Measurements from ENCODE around the gene ELF5. TPM values are rescaled to one million over a fixed set of nuclear protein-coding genes. Genes with fewer than 3 reads are reported as not detected.

The ELF5 gene
- total RNA-seq, 6 donors from 2014 or later: 1.2 to 29.3 (median 8.5) TPM

DNA sequence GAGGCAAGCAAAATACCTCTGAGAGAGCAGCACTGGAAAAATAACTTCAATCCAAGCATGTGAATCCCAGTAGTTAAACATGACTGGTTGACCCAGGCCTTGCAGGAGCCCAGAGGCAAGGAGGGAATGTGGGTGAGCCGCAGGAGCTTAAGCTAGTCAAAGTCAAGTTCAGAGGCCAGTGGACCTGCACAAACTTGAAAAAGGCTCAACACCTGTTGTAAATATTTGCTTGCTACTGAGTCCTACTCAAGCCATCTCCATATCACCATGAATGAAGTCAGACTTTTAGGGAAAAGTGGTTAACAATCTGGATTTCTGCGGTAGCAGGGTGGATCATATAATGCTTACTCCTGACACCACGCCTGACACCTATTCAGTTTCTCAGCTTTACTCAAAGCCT is 79.7 kb downstream of the ELF5 start:
- ATAC-seq (ENCODE audit: low FRiP score in 2 of 2) (no peak), DNase-seq (no peak)
- H3K27ac ChIP-seq: peak overlapping the region in 2 of 4 donors; percentile 0 to 14
- H3K4me3 ChIP-seq: no peak overlapping the region
- no peaks in the 10 kb centered on the region for H3K36me3 ChIP-seq
- no peak for TF ChIP-seq EP300 (IDR thresholded peaks at IDR 0.05)
- no peak for TF ChIP-seq POLR2AphosphoS5 (IDR thresholded peaks at IDR 0.05)
- TF ChIP-seq, protein P1, sequence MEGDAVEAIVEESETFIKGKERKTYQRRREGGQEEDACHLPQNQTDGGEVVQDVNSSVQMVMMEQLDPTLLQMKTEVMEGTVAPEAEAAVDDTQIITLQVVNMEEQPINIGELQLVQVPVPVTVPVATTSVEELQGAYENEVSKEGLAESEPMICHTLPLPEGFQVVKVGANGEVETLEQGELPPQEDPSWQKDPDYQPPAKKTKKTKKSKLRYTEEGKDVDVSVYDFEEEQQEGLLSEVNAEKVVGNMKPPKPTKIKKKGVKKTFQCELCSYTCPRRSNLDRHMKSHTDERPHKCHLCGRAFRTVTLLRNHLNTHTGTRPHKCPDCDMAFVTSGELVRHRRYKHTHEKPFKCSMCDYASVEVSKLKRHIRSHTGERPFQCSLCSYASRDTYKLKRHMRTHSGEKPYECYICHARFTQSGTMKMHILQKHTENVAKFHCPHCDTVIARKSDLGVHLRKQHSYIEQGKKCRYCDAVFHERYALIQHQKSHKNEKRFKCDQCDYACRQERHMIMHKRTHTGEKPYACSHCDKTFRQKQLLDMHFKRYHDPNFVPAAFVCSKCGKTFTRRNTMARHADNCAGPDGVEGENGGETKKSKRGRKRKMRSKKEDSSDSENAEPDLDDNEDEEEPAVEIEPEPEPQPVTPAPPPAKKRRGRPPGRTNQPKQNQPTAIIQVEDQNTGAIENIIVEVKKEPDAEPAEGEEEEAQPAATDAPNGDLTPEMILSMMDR (IDR thresholded peaks at IDR 0.05): no peak
- no peak for TF ChIP-seq POLR2A (IDR thresholded peaks at IDR 0.05)
- 81 to 82% methylated on average over 2 to 3 of the region's 3 CpGs for WGBS, 2 donors
- H3K27me3 ChIP-seq: no peaks in the 10 kb centered on the region
- H3K4me1 ChIP-seq: peaks cover 4 to 14% (median 6%) of the 10 kb centered on the region in 4 donors
- no peaks in the 10 kb centered on the region for H3K9me3 ChIP-seq

DNA sequence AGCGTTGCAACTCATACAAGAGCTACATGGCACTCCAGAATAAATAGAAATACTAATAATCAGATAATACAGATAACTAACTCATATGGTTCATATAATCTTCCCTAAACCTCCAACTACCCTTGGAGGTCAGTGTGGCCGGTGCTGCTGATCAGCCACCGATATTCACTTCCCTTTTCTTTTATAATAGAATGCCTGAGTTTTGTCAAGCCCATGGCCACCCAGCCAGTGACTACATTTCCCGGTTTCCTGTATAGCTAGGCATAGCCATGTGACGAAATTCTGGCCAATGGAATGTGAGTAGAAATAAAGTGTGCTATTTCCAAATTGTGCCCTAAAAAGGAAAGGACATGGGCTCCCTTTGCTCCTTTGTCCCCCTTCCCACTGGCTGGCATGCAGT is 80.8 kb downstream of the ELF5 start:
- no peaks in the 10 kb centered on the region for H3K27me3 ChIP-seq
- WGBS, 2 donors: 75 to 87% methylated on average over 5 of the region's 5 CpGs
- TF ChIP-seq, protein P1 (IDR thresholded peaks at IDR 0.05): no peak
- TF ChIP-seq EP300 (IDR thresholded peaks at IDR 0.05) (no peak), POLR2AphosphoS5 (IDR thresholded peaks at IDR 0.05) (no peak), POLR2A (IDR thresholded peaks at IDR 0.05) (no peak)
- H3K36me3 ChIP-seq: no peaks in the 10 kb centered on the region
- peak in 1 of 2 donors; percentile 71 for ATAC-seq (ENCODE audit: low FRiP score in 2 of 2)
- H3K27ac ChIP-seq: peak overlapping the region in 1 of 4 donors; percentile 23
- H3K4me3 ChIP-seq: no peak overlapping the region
- no peaks in the 10 kb centered on the region for H3K9me3 ChIP-seq
- H3K4me1 ChIP-seq: peaks cover under 1 to 12% (median 6%) of the 10 kb centered on the region in 4 donors
- DNase-seq: no peak

DNA sequence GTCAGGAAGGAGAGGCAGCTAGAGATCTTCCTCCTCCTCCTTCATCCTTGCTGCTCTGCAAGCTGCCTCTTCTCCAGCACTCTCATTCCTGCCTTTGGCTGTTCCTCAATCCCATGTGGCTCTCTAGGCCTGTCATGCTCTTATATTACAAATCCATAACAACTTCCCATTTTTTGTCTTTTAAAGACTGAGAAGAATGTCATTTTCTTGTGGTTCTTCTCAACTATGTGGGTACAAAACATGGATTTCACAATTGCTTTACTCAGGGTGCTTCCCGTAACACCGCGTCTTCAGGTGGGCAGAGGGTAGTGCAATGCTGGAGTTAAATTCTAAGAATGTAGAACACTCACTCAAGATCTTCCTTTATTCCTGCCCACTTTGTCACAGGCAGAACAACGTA is 81.6 kb downstream of the ELF5 start:
- TF ChIP-seq POLR2A (IDR thresholded peaks at IDR 0.05) (no peak), POLR2AphosphoS5 (IDR thresholded peaks at IDR 0.05) (no peak), EP300 (IDR thresholded peaks at IDR 0.05) (no peak)
- TF ChIP-seq, protein P1 (IDR thresholded peaks at IDR 0.05): no peak
- 60 to 73% methylated on average over 4 of the region's 4 CpGs for WGBS, 2 donors
- no peaks in the 10 kb centered on the region for H3K9me3 ChIP-seq
- H3K27me3 ChIP-seq: no peaks in the 10 kb centered on the region
- H3K4me1 ChIP-seq: peaks cover under 1 to 13% (median 11%) of the 10 kb centered on the region in 4 donors
- DNase-seq (no peak), ATAC-seq (ENCODE audit: low FRiP score in 2 of 2) (peak in 1 of 2 donors; percentile 20)
- H3K27ac ChIP-seq: peak overlapping the region in 1 of 4 donors; percentile 16
- no peak overlapping the region for H3K4me3 ChIP-seq
- H3K36me3 ChIP-seq: no peaks in the 10 kb centered on the region

Other genes with a start within 250 kb of the ELF5 start
- 1 to 10 TPM; 1.4 to 6.8 (median 4.7) TPM for gene ABTB2, start 155.8 kb downstream of the ELF5 start, total RNA-seq
- 100 to 1,000 TPM; 133 to 380 (median 185) TPM for gene CAT, start 74.9 kb downstream of the ELF5 start, total RNA-seq
- 100 to 1,000 TPM in 1 of 6 donors, 10 to 100 TPM in 5; 31.8 to 122 (median 57.7) TPM for gene EHF, start 107.3 kb upstream of the ELF5 start, total RNA-seq